Gastrocnemius medialis (tissue), 4 donors: ENCODE measurements around the gene SMAD2. TPM values are rescaled to one million over a fixed set of nuclear protein-coding genes. Genes with fewer than 3 reads are reported as not detected.
A peak's percentile ranks its signal among the peaks of the same experiment; 100 is the strongest.

Experiments used
- ATAC-seq, 2 donors: fragments of 150-250 bp; one replicate each; pipeline ENCODE4 v1.9.1; 2016
- DNase-seq, 2 donors: peaks; one replicate each; pipeline ENCODE4 v3.0.0-alpha.2; 2019
- H3K27ac ChIP-seq, 4 donors: fragments of 200-600 bp; sonication (generic); 1 replicate in 1 of 4; 2 replicates in 3 of 4; pipeline ENCODE4 v1.5.1; 2016 to 2018; ENCODE audit warnings: mild to moderate bottlenecking in 2 of 4, moderate library complexity in 1 of 4
- H3K27me3 ChIP-seq, 3 donors: fragments of 200-600 bp; sonication (generic) in 2 of 3; 1 replicate in 1 of 3; 2 replicates in 2 of 3; pipeline versions ENCODE4 v1.5.1 to v1.6.0; 2016 to 2019; ENCODE audit warnings: mild to moderate bottlenecking in 1 of 3, moderate library complexity in 1 of 3
- H3K36me3 ChIP-seq, 2 donors: fragments of 200-600 bp; sonication (generic) in 1 of 2; one replicate each; pipeline ENCODE4 v1.5.1; 2017 to 2018
- H3K4me1 ChIP-seq, 2 donors: fragments of 200-600 bp; sonication (generic) in 1 of 2; one replicate each; pipeline ENCODE4 v1.5.1; 2016 to 2017; ENCODE audit warnings: mild to moderate bottlenecking in 2 of 2
- H3K4me3 ChIP-seq, 4 donors: fragments of 200-600 bp; sonication (generic) in 3 of 4; 1 replicate in 1 of 4; 2 replicates in 3 of 4; pipeline ENCODE4 v1.5.1; 2016 to 2019; ENCODE audit warnings: mild to moderate bottlenecking in 2 of 4
- H3K9me3 ChIP-seq, 3 donors: fragments of 200-600 bp; sonication (generic) in 2 of 3; 1 replicate in 1 of 3; 2 replicates in 2 of 3; pipeline ENCODE4 v1.5.1; 2016 to 2019
- CTCF ChIP-seq, 5 experiments: fragments of 450-650 bp in 3 of 5; fragments of 200-600 bp in 2 of 5; sonication (generic) in 2 of 5; IDR thresholded peaks in 4 of 5; conservative IDR thresholded peaks in 1 of 5; 1 replicate in 4 of 5; 2 replicates in 1 of 5; pipeline ENCODE4 v1.5.1; 2016 to 2019; ENCODE audit warnings: antibody characterized with exemption in 5 of 5, mild to moderate bottlenecking in 3 of 5, moderate library complexity in 3 of 5
- POLR2A ChIP-seq, 2 donors: fragments of 450-650 bp; IDR thresholded peaks; one replicate each; pipeline ENCODE4 v1.6.1; 2017; ENCODE audit warnings: antibody characterized with exemption in 2 of 2, mild to moderate bottlenecking in 2 of 2, moderate library complexity in 2 of 2
- in situ Hi-C, 4 donors: fragments of 200-750 bp; cut with MboI; loops; one replicate each; pipeline versions ENCODE4 v1.15.0 to v1.8.0; 2017; ENCODE audit warnings: low sequenced_read_pairs in 4 of 4
- intact Hi-C: fragments of 100-400 bp; cut with DNase I; formaldehyde crosslinking; loops from one replicate; pipeline ENCODE4 v1.15.1; 2023; ENCODE audit warnings: low total_unique reads
- total RNA-seq, 4 donors: library from RNA; depleted of rRNA; stranded (reverse); fragments of >200 nt; gene quantifications; one replicate each; pipeline versions ENCODE4 v1.1.0 to v1.2.3, GENCODE V29; 2016

Gene SMAD2
- total RNA-seq, 4 donors from 2014 or later, result 53.6 to 67.7 (median 61.3) TPM

DNA sequence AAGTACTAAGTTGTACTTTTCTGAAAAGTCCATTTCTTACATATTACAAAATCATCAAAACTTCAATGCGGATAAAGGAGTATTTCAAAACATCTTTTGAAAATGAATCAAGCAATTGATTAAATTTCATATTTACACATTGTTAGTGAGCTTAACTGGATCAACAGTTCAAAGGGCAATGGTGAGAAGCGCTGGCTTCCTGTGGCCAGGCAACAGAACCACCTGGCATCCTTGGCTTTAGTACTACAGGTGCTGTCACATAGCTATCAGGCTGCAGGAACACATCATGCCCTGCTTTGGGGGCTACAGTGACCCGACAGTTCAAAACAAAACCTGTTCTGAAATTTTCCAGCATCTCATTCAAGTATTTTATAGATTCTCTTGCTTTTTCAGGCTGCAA, 59.2 kb downstream of the SMAD2 start:
- in situ Hi-C loops, result no loop called here

DNA sequence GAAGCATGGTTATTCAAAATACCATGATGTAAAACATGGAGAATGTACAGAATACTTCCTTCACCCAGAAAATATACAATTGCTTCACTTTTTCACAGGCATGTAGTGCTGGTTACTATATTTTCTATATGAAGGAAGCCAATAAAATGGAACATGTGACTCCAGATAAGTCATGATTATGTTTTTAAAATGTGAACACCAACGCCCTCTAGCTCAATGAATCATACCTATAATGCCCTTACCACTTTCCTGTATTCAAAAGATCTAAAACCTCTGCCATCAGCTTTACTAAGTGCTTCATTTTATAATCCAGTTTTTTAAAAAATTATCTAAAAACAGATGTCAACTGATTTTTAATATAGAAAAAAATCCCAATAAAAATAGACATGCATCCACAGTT, 59.9 kb downstream of the SMAD2 start:
- H3K27me3 ChIP-seq, result no peaks in the 10 kb centered on the region
- H3K4me1 ChIP-seq, result peaks cover 0 to 19% of the 10 kb centered on the region in 2 donors
- H3K4me3 ChIP-seq, result no peak overlapping the region
- DNase-seq (no peak), ATAC-seq (no peak)
- no peaks in the 10 kb centered on the region for H3K9me3 ChIP-seq
- no peak for TF ChIP-seq CTCF (IDR thresholded peaks at IDR 0.05 in 4 of 5, conservative IDR thresholded peaks at IDR 0.05 in 1 of 5)
- no peak for TF ChIP-seq POLR2A (IDR thresholded peaks at IDR 0.05)
- H3K27ac ChIP-seq, result no peak overlapping the region
- H3K36me3 ChIP-seq, result peaks cover 0 to 13% of the 10 kb centered on the region in 2 donors
- intact Hi-C loops, result no loop called here
- in situ Hi-C loops, result no loop called here

More for the DNA sequence above, 59.2 kb downstream of the SMAD2 start:
- Histone ChIP-seq H3K4me3 (no peak overlapping the region), H3K4me1 (peaks cover 0 to 19% of the 10 kb centered on the region in 2 donors), H3K36me3 (peaks cover 0 to 13% of the 10 kb centered on the region in 2 donors), H3K9me3 (no peaks in the 10 kb centered on the region), H3K27ac (no peak overlapping the region), H3K27me3 (no peaks in the 10 kb centered on the region)
- TF ChIP-seq POLR2A (IDR thresholded peaks at IDR 0.05) (no peak), CTCF (IDR thresholded peaks at IDR 0.05 in 4 of 5, conservative IDR thresholded peaks at IDR 0.05 in 1 of 5) (no peak)
- intact Hi-C loops, result no loop called here
- no peak for ATAC-seq
- DNase-seq, result no peak

DNA sequence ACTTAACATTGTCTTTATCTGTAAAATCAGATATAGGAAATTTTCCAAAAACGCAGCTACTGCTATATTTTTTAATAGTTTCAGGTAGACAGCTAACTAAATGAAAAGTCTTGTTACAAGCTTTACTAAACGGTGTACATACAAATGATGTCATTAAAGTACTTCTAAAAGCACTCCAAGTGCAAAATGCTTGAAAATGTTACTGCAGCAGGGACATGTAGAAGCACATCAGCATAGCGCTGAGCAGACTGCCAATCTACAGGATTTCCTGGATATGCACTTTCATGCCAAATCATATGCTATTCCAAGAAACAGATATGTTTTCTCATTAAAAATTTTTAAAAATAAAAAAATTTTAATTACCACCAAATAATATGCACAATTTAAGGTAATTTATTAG, 61.7 kb downstream of the SMAD2 start:
- DNase-seq (no peak), ATAC-seq (no peak)
- Histone ChIP-seq H3K4me3 (no peak overlapping the region), H3K4me1 (peaks cover 0 to 14% of the 10 kb centered on the region in 2 donors), H3K36me3 (peaks cover 0 to 13% of the 10 kb centered on the region in 2 donors), H3K27ac (no peak overlapping the region), H3K27me3 (no peaks in the 10 kb centered on the region), H3K9me3 (no peaks in the 10 kb centered on the region)
- intact Hi-C loops, result loop anchor here (10.0 kb wide), 1 partner anchor 136 kb away; no protein-coding TSS in a partner anchor
- in situ Hi-C loops, result no loop called here
- TF ChIP-seq CTCF (IDR thresholded peaks at IDR 0.05 in 4 of 5, conservative IDR thresholded peaks at IDR 0.05 in 1 of 5) (no peak), POLR2A (IDR thresholded peaks at IDR 0.05) (no peak)

GRCh38 chr18:47865183-47865582, 65.3 kb downstream of the SMAD2 start:
- in situ Hi-C loops (no loop called here), intact Hi-C loops (loop anchor here (10.0 kb wide), 1 partner anchor 140 kb away; no protein-coding TSS in a partner anchor)
- DNase-seq, result no peak
- no peak for ATAC-seq
- Histone ChIP-seq H3K4me1 (peaks cover 28 to 31% of the 10 kb centered on the region in 2 donors), H3K36me3 (peaks cover 0 to 13% of the 10 kb centered on the region in 2 donors), H3K4me3 (no peak overlapping the region), H3K27me3 (no peaks in the 10 kb centered on the region), H3K9me3 (no peaks in the 10 kb centered on the region), H3K27ac (no peak overlapping the region)
- TF ChIP-seq POLR2A (IDR thresholded peaks at IDR 0.05) (no peak), CTCF (IDR thresholded peaks at IDR 0.05 in 4 of 5, conservative IDR thresholded peaks at IDR 0.05 in 1 of 5) (no peak)

DNA sequence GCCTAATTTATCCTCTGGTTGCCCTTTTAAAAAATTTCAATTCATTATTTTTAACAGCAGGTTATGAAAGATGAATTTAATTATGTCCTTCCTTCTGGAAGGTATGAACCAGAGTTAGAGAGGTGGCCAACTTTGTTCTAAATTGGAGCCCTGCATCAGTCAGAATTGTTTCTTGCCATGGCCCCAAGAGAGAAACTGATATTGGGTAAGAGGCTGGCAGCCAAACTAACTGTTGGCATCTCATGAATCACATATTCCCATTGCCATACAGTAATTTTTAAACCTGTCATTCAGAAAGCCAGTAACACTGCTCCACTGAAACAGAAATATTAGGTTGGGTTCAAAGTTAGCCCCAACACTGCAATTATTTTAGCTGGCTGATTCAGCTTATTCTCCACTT, 67.4 kb downstream of the SMAD2 start:
- H3K4me3 ChIP-seq, result no peak overlapping the region
- peaks cover 28 to 31% of the 10 kb centered on the region in 2 donors for H3K4me1 ChIP-seq
- H3K27me3 ChIP-seq, result no peaks in the 10 kb centered on the region
- in situ Hi-C loops, result no loop called here
- ATAC-seq (peak; percentile 98), DNase-seq (peak; percentile 43 to 62)
- peak overlapping the region; percentile 7 to 27 (median 12) for H3K27ac ChIP-seq
- intact Hi-C loops, result loop anchor here (2.0 to 10.0 kb wide), 4 partner anchors 49 to 684 kb away; partner anchors contain the start of gene SMAD2
- peaks cover 0 to 16% of the 10 kb centered on the region in 2 donors for H3K36me3 ChIP-seq
- peaks cover 0 to 5% (median 0%) of the 10 kb centered on the region in 3 donors for H3K9me3 ChIP-seq
- TF ChIP-seq POLR2A (IDR thresholded peaks at IDR 0.05), result no peak
- no peak for TF ChIP-seq CTCF (IDR thresholded peaks at IDR 0.05 in 4 of 5, conservative IDR thresholded peaks at IDR 0.05 in 1 of 5)
